GM18858 (cell line): ENCODE data around the gene SFT2D3.
A peak's percentile ranks its signal among the peaks of the same experiment; 100 is the strongest.

Experiments
- ATAC-seq: cut with Tn5 transposase; IDR thresholded peaks from one replicate; pipeline ENCODE4 v1.9.1; 2021; ENCODE audit not compliant: unreplicated experiment

Gene SFT2D3

GRCh38 chr2:127737892-127738291 is 36.6 kb downstream of the SFT2D3 start:
- ATAC-seq = no peak

- no peak for ATAC-seq
Observed at GRCh38 chr2:127739800-127740199, 38.5 kb downstream of the SFT2D3 start.

- ATAC-seq = no peak
Observed at GRCh38 chr2:127740665-127741288, 39.5 kb downstream of the SFT2D3 start.

GRCh38 chr2:127743477-127744026 is 42.3 kb downstream of the SFT2D3 start:
- ATAC-seq = no peak

- no peak for ATAC-seq
Observed at GRCh38 chr2:127747621-127748020, 46.3 kb downstream of the SFT2D3 start.

- peak; percentile 97 for ATAC-seq
Observed at GRCh38 chr2:127749537-127749936, 48.2 kb downstream of the SFT2D3 start.

GRCh38 chr2:127753374-127753773 is 52.1 kb downstream of the SFT2D3 start:
- ATAC-seq = no peak

GRCh38 chr2:127754186-127754585 is 52.9 kb downstream of the SFT2D3 start:
- ATAC-seq = no peak
